ENCODE measurements around the gene FGF12. TPM values are rescaled to one million over a fixed set of nuclear protein-coding genes. Genes with fewer than 3 reads are reported as not detected.

The FGF12 gene
- total RNA-seq (2022; extraction: Qiagen RNA extraction), result 0.44 to 1.1 TPM (median 0.68 TPM) in 5 replicates

DNA sequence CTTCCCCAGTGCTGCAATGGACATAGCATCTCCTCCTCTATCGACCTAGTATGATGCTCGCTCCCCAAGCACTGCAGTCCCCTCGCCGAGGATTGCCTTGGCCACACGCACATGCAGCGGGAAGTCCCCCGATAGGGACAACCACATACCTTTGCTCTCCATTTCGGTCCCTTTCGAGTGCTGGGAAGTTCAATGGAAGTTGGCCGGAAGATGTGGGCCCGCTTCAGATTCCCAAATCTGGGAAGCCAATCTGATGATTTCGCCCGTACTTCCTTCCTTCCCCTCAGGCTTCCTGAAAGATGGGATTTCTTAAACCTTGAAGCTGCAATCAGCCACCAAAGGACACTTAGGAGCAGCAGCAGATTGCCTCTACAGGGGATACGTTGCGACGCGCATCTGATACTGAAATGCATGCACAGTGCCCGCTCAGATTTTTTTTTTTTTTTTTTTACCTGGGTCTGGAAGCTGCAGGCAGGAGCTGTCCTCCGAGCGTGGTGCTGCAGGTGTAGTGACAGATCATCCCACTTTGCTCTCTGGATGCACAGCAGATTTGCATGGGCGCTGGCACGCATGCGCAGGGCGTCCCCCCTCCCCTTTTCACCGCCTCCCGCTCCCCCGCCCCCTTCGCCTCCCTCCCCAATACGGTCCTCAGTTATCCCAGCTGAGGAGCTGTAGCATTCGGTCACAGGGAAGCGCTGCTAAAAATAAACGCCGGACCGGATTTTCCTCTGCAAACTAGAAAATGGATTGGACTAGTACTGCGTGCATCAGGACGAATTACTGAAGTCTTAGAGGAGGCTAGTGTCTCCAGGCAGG lies at the start of gene FGF12:
TSS of gene FGF12 (minus strand) at position 510 of the 816 bp plus-strand sequence.

Other genes starting within 250 kb of the FGF12 start
- gene MB21D2, start 190.3 kb upstream of the FGF12 start, total RNA-seq (2022; extraction: Qiagen RNA extraction), result 4.3 to 5.0 TPM (median 4.5 TPM) in 5 replicates

Data from A549 treated with Mapracorat at 1 μM for 4 hours (cell line).